Measurements from ENCODE around the gene MYL12B.

The MYL12B gene

DNA sequence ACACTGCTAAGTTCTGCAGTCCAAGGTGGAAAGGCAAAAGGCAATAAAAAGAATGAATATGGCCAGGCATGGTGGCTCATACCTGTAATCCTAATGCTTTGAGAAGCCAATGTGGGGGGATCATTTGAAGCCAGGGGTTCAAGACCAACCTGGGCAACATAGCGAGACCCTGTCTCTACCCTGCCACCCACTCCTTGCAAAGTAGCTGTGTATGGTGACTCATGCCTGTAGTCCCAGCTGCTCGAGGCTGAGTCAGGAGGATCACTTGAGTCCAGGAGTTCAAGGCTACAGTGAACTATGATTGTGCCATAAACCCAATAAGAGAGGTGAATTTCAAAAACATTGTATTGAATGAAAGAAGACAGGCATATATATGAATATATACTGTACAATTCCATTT is 2.4 kb downstream of the MYL12B start:
- POLR2A ChIA-PET = no interaction called here
- no peak for DNase-seq (ENCODE audit: extremely low spot score)
- CTCF ChIA-PET = interaction anchor here (1.2 to 2.5 kb wide), 4 partner anchors 13 to 402 kb away, joined by 4 to 9 read pairs (median 5); no protein-coding TSS in a partner anchor
- TF ChIP-seq, protein P1, sequence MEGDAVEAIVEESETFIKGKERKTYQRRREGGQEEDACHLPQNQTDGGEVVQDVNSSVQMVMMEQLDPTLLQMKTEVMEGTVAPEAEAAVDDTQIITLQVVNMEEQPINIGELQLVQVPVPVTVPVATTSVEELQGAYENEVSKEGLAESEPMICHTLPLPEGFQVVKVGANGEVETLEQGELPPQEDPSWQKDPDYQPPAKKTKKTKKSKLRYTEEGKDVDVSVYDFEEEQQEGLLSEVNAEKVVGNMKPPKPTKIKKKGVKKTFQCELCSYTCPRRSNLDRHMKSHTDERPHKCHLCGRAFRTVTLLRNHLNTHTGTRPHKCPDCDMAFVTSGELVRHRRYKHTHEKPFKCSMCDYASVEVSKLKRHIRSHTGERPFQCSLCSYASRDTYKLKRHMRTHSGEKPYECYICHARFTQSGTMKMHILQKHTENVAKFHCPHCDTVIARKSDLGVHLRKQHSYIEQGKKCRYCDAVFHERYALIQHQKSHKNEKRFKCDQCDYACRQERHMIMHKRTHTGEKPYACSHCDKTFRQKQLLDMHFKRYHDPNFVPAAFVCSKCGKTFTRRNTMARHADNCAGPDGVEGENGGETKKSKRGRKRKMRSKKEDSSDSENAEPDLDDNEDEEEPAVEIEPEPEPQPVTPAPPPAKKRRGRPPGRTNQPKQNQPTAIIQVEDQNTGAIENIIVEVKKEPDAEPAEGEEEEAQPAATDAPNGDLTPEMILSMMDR (IDR thresholded peaks at IDR 0.05; ENCODE audit: control extremely low read depth, extremely low read depth, low read depth, missing control alignments) = no peak

DNA sequence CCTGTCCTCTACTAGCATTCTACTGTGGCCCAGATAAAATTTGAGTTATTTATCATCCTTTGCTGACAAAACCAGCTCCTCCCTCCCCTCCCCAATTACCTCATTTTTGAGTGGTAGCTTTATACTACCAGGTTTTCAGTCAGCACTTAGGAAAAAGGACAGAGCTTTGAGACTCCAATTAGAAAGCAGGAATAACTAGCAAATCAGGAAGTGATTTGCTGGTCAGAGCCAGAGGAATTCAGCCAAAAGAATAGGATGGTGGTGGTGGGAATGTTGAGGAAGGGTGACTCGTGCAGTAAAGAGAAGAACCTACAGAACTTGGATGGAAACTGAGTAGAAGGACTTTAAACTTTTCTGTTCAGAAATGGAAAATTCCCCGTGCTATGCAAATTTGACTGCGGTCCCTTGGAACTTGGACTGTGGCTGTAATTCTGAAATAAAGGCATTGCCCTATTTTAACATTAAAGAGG is 3.7 kb downstream of the MYL12B start:
- ChIA-PET CTCF (interaction anchor here (1.0 to 1.3 kb wide), 3 partner anchors 11 to 400 kb away, joined by 3 read pairs; no protein-coding TSS in a partner anchor), POLR2A (no interaction called here)
- TF ChIP-seq, protein P1 (IDR thresholded peaks at IDR 0.05; ENCODE audit: control extremely low read depth, extremely low read depth, low read depth, missing control alignments) = no peak
- no peak for DNase-seq (ENCODE audit: extremely low spot score)

DNA sequence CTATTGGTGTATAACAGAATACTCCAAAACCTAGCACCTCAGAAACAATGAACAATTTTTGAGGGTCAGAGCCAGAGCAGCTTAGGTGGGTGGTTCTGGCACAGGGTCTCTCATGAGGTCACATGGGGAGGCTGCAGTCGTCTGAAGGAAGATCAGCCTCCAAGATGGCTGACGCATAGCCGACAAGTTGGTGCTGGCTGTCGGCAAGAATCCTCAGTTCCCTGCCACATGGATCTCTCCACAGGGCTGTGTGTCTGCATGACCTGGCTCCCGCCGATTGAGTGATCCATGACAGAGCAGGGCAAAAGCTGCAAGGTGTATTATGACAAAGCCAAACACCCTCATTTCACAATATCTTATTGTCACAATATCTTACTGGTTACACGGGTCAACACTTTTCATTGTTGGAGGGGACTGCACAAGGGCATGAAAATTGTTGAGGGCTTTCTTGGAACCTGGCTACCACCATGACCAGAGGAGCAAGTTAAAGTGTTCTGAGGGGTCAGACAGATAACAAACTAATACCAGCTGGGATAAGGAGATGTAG is 4.2 kb downstream of the MYL12B start:
- TF ChIP-seq, protein P1 (IDR thresholded peaks at IDR 0.05; ENCODE audit: control extremely low read depth, extremely low read depth, low read depth, missing control alignments) = no peak
- POLR2A ChIA-PET = no interaction called here
- DNase-seq (ENCODE audit: extremely low spot score) = no peak
- CTCF ChIA-PET = interaction anchor here (1.0 to 1.3 kb wide), 4 partner anchors 11 to 400 kb away, joined by 3 read pairs; no protein-coding TSS in a partner anchor

DNA sequence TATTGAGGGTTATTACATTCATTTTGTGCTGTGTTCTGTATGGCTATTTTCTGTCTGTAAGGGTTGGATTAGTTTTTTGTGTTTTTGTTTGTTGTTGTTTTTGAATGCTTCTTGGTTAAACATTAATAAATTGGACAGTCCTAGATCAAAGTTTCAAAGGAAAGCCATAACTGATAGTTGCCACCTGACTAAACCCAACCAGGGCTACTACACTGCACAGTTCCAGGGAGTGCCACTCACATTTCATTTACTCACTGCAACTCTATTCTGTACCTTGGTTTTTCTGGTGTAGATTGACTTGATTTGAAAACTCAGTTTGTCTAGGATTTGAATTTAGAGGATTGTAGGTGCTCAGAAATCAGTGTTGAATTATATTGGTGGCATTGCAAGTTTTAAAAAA is 6.4 kb downstream of the MYL12B start:
- DNase-seq (ENCODE audit: extremely low spot score) = no peak
- CTCF ChIA-PET = no interaction called here
- TF ChIP-seq, protein P1 (IDR thresholded peaks at IDR 0.05; ENCODE audit: control extremely low read depth, extremely low read depth, low read depth, missing control alignments) = no peak
- POLR2A ChIA-PET = interaction anchor here (0.5 kb wide), 1 partner anchor 181 kb away, joined by 3 read pairs; no protein-coding TSS in a partner anchor

DNA sequence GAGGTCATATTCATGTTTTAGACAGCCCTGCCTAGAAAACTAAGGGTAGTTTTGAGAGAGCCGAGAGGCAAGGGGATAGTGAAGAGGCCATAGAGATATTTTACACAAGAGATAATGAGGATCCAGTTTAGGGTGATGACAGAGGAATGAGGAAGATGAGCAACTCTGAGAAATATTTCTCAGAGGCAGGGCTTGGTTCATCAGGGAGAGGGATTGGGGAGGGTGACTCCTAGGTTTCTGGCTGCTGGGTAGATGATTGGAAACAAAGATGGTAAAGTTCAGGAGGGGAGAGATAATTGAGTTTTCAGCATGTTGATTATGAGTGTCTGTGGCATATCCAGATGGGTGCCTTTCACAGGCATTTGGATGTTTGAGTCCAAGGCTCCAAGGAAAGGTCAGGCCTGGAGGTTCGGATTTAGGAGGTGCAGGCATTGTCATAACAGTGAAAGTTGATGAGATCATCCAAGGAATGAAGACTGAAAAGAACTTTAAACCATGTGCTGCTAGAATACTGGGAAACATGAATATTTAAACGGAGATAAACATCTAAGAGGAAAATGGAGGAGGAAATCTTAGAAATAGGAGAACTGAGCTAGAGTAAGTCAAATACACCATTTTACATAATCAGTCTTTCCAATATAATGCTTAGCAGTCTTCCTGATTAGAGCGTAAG is 7.4 kb downstream of the MYL12B start:
- DNase-seq (ENCODE audit: extremely low spot score) = no peak
- ChIA-PET POLR2A (no interaction called here), CTCF (no interaction called here)
- TF ChIP-seq, protein P1 (IDR thresholded peaks at IDR 0.05; ENCODE audit: control extremely low read depth, extremely low read depth, low read depth, missing control alignments) = no peak

DNA sequence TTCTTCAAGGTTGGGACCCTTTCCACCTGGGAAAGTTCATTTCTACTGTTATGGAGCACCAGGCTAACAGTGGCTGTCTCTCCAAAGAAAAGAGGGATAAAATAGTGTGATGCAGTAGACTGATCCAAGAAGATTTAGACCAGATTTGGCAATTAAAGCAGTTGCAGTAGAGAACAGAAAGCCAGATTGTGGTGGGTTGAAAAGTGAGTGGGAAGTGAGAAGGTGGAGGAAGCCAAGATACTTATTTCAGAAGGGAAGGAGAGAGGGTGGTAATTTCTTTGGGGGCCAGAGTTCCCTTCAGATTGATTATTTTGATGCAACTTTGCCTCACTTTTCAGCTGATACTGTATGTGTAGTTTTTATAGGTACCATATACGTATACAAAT is 8.0 kb downstream of the MYL12B start:
- CTCF ChIA-PET = interaction anchor here (2.4 kb wide), 1 partner anchor 24 kb away, joined by 6 read pairs; no protein-coding TSS in a partner anchor
- TF ChIP-seq, protein P1 (IDR thresholded peaks at IDR 0.05; ENCODE audit: control extremely low read depth, extremely low read depth, low read depth, missing control alignments) = no peak
- POLR2A ChIA-PET = no interaction called here
- no peak for DNase-seq (ENCODE audit: extremely low spot score)
